Measurements from ENCODE around the gene NLRP6.
"Not testable (repeated sequence)": the region's sequence is repeated elsewhere in the genome, so short reads cannot be mapped to it uniquely, and the experiment has no call there.

NLRP6 gene

GRCh38 chr11:304915-305843 lies 27.0 kb downstream of the NLRP6 start:
- DNase-seq (ENCODE audit: low spot score), result peak; percentile 85
- TF ChIP-seq CTCF (IDR thresholded peaks at IDR 0.05; ENCODE audit: extremely low read depth, missing control alignments), result peak; percentile 78

- TF ChIP-seq CTCF (IDR thresholded peaks at IDR 0.05; ENCODE audit: extremely low read depth, missing control alignments), result no peak
- no peak for DNase-seq (ENCODE audit: low spot score)
Measured at GRCh38 chr11:305844-306211, 27.6 kb downstream of the NLRP6 start.

GRCh38 chr11:306645-307371 lies 28.6 kb downstream of the NLRP6 start:
- no peak for TF ChIP-seq CTCF (IDR thresholded peaks at IDR 0.05; ENCODE audit: extremely low read depth, missing control alignments)
- DNase-seq (ENCODE audit: low spot score), result no peak

GRCh38 chr11:307766-308708 lies 29.8 kb downstream of the NLRP6 start, which contains the start of gene IFITM2:
TSS of gene IFITM2 (plus strand) at chr11:307816. CDS start at chr11:308193, 377 bp downstream.
- not testable (repeated sequence) for DNase-seq (ENCODE audit: low spot score)

- DNase-seq (ENCODE audit: low spot score), result not testable (repeated sequence)
Measured at GRCh38 chr11:308740-309665, 30.8 kb downstream of the NLRP6 start.

- not testable (repeated sequence) for DNase-seq (ENCODE audit: low spot score)
Measured at GRCh38 chr11:309979-310572, 31.9 kb downstream of the NLRP6 start.

GRCh38 chr11:311013-311748 lies 33.0 kb downstream of the NLRP6 start:
- DNase-seq (ENCODE audit: low spot score), result not testable (repeated sequence)

- no peak for TF ChIP-seq CTCF (IDR thresholded peaks at IDR 0.05; ENCODE audit: extremely low read depth, missing control alignments)
- peak; percentile 49 for DNase-seq (ENCODE audit: low spot score)
Measured at GRCh38 chr11:312092-312816, 34.0 kb downstream of the NLRP6 start.
